CD4-positive, alpha-beta T cell (primary cell): ENCODE data around the gene ZNF354B. TPM values are rescaled to one million over a fixed set of nuclear protein-coding genes. Genes with fewer than 3 reads are reported as not detected.
"Not testable (repeated sequence)": the region's sequence is repeated elsewhere in the genome, so short reads cannot be mapped to it uniquely, and the experiment has no call there.

ENCODE experiments used
- ATAC-seq: fragments of 200-7000 bp; cut with Tn5 transposase; one replicate; pipeline ENCODE4 v1.10.0; 2022; ENCODE audit warnings: mild to moderate bottlenecking; ENCODE audit not compliant: poor library complexity
- CTCF ChIA-PET: fragments of 350-600 bp; sonication (Branson Sonifier 250); formaldehyde crosslinking; loops from one replicate; lab custom pipeline; 2021; ENCODE audit warnings: antibody characterized with exemption, inconsistent platforms; lab: Charles Lee
- POLR2A ChIA-PET: fragments of 350-600 bp; sonication (Branson Sonifier 250); formaldehyde crosslinking; loops from one replicate; lab custom pipeline; 2021; ENCODE audit warnings: antibody characterized with exemption, inconsistent platforms; lab: Charles Lee
- DNase-seq, 14 experiments: peaks; one replicate each; pipeline ENCODE4 v3.0.0-alpha.2; 2013 to 2020; ENCODE audit warnings: mixed read lengths in 2 of 14
- H3K27ac ChIP-seq, 2 donors: one replicate each; pipeline versions ENCODE4 v1.5.1 to v1.7.0; 2013; ENCODE audit warnings: low read length in 2 of 2, low read depth in 1 of 2, mild to moderate bottlenecking in 1 of 2
- H3K27me3 ChIP-seq, 2 experiments: 1 replicate in 1 of 2; 2 replicates in 1 of 2; pipeline versions ENCODE4 v1.6.1 to v1.7.0; 2013; ENCODE audit warnings: low read length in 2 of 2, control low read depth in 1 of 2, mild to moderate bottlenecking in 1 of 2, moderate library complexity in 1 of 2; ENCODE audit not compliant: insufficient read depth in 2 of 2, control insufficient read depth in 1 of 2
- H3K36me3 ChIP-seq: one replicate; pipeline ENCODE4 v1.6.1; 2013; ENCODE audit warnings: low read length, control low read depth; ENCODE audit not compliant: insufficient read depth
- H3K4me1 ChIP-seq: one replicate; pipeline ENCODE4 v1.6.1; 2013; ENCODE audit warnings: low read length, control low read depth; ENCODE audit not compliant: insufficient read depth
- H3K4me3 ChIP-seq: one replicate; pipeline ENCODE4 v1.5.1; 2013; ENCODE audit warnings: mild to moderate bottlenecking, low read length, moderate library complexity
- H3K9me3 ChIP-seq, 2 experiments: 1 replicate in 1 of 2; 2 replicates in 1 of 2; pipeline versions ENCODE4 v1.6.1 to v1.7.0; 2013; ENCODE audit warnings: low read length in 2 of 2, mild to moderate bottlenecking in 2 of 2, control low read depth in 1 of 2, moderate library complexity in 1 of 2; ENCODE audit not compliant: control insufficient read depth in 1 of 2, insufficient read depth in 1 of 2
- H3K27ac Mint-ChIP-seq: one replicate; pipeline ENCODE4 v1.8.0; 2020; ENCODE audit warnings: mixed read lengths
- H3K27me3 Mint-ChIP-seq: one replicate; pipeline ENCODE4 v1.8.0; 2021; ENCODE audit warnings: mixed read lengths
- H3K36me3 Mint-ChIP-seq: one replicate; pipeline ENCODE4 v1.8.0; 2021; ENCODE audit warnings: low read depth, mixed read lengths
- H3K4me1 Mint-ChIP-seq: one replicate; pipeline ENCODE4 v1.8.0; 2021; ENCODE audit warnings: low read depth, mixed read lengths
- H3K4me3 Mint-ChIP-seq: one replicate; pipeline ENCODE4 v1.8.0; 2020; ENCODE audit warnings: mild to moderate bottlenecking, mixed read lengths
- H3K9me3 Mint-ChIP-seq: one replicate; pipeline ENCODE4 v1.8.0; 2020; ENCODE audit warnings: mixed read lengths
- intact Hi-C, 2 experiments: fragments of 100-400 bp; cut with DNase I in 1 of 2; cut with micrococcal nuclease in 1 of 2; formaldehyde crosslinking; loops; one replicate each; pipeline versions ENCODE4 v1.15.1 to v1.9.0; 2023 to 2025; cut with DNase I, micrococcal nuclease
- total RNA-seq, 174 experiments: library from RNA in 2 of 174; stranded (reverse) in 2 of 174; gene quantifications; one replicate each; pipeline ENCODE4 v1.2.3 and lab custom pipeline; 2021 to 2026
- TF ChIP-seq, protein P1 (sequence below): fragments of 200-600 bp; IDR thresholded peaks from one replicate; pipeline ENCODE4 v1.8.0; 2022; ENCODE audit warnings: antibody characterized with exemption, mild to moderate bottlenecking

Gene ZNF354B
- total RNA-seq, 2 experiments from 2014 or later = 6.2 to 6.3 TPM

DNA sequence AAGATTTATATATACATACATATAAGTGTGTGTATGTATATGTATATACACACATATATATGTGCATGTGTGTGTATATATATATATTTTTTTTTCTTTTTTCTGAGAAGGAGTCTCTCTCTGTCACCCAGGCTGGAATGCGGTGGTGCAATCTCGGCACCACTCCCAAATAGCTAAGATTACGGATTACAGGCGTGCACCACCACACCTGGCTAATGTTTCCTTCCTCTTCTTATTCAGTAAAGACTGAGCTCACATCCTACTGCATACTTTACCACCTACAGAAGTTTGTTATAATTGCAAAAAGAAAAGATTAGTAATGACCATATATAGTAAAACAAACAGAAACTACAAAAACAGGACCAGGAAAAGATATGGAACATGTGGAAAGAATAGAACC, 23.1 kb upstream of the ZNF354B start:
- no peak overlapping the region for H3K4me3 Mint-ChIP-seq
- no peak overlapping the region for H3K4me3 ChIP-seq
- H3K27me3 ChIP-seq = no peaks in the 10 kb centered on the region
- H3K4me1 Mint-ChIP-seq = no peaks in the 10 kb centered on the region
- POLR2A ChIA-PET = no interaction called here
- H3K36me3 ChIP-seq = no peaks in the 10 kb centered on the region
- no peaks in the 10 kb centered on the region for H3K9me3 Mint-ChIP-seq
- ATAC-seq (no peak), DNase-seq (no peak)
- intact Hi-C loops = loop anchor here in 1 of 2 experiments (5.0 kb wide), 1 partner anchor 554 kb away; no protein-coding TSS in a partner anchor
- no peaks in the 10 kb centered on the region for H3K36me3 Mint-ChIP-seq
- no peak overlapping the region for H3K27ac Mint-ChIP-seq
- H3K4me1 ChIP-seq = no peaks in the 10 kb centered on the region
- TF ChIP-seq, protein P1, sequence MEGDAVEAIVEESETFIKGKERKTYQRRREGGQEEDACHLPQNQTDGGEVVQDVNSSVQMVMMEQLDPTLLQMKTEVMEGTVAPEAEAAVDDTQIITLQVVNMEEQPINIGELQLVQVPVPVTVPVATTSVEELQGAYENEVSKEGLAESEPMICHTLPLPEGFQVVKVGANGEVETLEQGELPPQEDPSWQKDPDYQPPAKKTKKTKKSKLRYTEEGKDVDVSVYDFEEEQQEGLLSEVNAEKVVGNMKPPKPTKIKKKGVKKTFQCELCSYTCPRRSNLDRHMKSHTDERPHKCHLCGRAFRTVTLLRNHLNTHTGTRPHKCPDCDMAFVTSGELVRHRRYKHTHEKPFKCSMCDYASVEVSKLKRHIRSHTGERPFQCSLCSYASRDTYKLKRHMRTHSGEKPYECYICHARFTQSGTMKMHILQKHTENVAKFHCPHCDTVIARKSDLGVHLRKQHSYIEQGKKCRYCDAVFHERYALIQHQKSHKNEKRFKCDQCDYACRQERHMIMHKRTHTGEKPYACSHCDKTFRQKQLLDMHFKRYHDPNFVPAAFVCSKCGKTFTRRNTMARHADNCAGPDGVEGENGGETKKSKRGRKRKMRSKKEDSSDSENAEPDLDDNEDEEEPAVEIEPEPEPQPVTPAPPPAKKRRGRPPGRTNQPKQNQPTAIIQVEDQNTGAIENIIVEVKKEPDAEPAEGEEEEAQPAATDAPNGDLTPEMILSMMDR = no peak
- no peaks in the 10 kb centered on the region for H3K9me3 ChIP-seq
- CTCF ChIA-PET = no interaction called here
- no peak overlapping the region for H3K27ac ChIP-seq
- no peaks in the 10 kb centered on the region for H3K27me3 Mint-ChIP-seq

DNA sequence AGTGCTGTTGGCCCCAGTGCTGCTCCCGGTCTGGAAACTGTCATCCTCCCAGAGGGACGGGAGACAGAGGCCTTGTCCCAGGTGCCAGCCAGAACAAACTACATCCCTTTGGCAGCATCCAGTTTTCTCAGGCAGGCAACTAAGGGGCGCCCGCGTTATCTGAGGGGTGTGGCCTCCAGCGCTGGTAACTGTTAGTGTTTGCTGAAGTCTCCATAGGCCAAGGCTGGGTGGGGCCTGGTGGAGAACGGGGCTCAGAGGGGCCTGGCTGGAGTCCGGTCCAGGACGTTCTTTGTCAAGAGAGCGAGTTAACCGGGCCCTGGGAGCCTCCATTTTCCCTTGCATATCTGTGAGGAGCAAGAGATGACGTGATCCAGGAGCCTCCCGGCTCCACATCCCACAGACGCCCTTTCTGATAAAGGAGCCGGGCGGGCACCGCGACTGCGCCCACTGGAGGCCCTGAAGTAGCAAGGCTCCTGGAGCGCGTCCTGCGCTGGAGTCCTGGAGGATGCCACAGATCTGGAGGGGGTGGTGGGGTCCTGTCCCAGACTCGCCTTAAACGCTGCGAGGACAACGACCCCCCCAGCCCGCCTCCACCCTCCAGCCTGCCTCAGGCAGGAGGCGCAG, 20.9 kb upstream of the ZNF354B start:
- H3K9me3 Mint-ChIP-seq, H3K27me3 ChIP-seq, H3K9me3 ChIP-seq, H3K4me1 Mint-ChIP-seq, CTCF ChIA-PET, POLR2A ChIA-PET, H3K36me3 Mint-ChIP-seq, H3K27ac ChIP-seq, H3K4me3 Mint-ChIP-seq, ATAC-seq, H3K36me3 ChIP-seq, H3K4me1 ChIP-seq, H3K4me3 ChIP-seq, H3K27ac Mint-ChIP-seq, H3K27me3 Mint-ChIP-seq: not testable (repeated sequence)
- intact Hi-C loops = loop anchor here (1.0 to 5.0 kb wide), 3 partner anchors 109 to 559 kb away; partner anchors contain the start of gene ZNF354A (in 1 of the 2)
- peak in 1 of 14 experiments; percentile 8 for DNase-seq

DNA sequence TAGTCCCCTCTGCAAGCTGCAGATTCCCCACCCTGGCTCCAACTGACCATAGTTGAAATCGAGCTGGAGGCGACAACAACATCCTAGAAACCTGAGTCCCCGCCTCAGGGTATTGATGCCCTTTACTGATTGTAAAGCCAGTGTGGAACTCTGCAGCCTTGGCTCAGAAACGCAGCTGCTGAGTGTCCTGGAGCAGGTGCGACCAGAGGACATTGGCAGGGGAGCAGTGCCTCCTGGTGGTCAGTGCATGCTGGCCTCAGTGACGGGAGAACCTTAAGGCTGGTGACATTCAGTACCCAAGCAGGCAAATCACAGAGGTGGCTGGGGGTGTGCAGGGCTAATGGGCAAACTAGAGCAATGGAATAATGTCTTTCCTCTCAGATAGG, 20.4 kb upstream of the ZNF354B start:
- no peak overlapping the region for H3K27ac Mint-ChIP-seq
- no peaks in the 10 kb centered on the region for H3K9me3 ChIP-seq
- peak; percentile 10 to 71 (median 36) for DNase-seq
- no peaks in the 10 kb centered on the region for H3K27me3 Mint-ChIP-seq
- no peaks in the 10 kb centered on the region for H3K36me3 Mint-ChIP-seq
- no peaks in the 10 kb centered on the region for H3K9me3 Mint-ChIP-seq
- ATAC-seq = peak; percentile 55
- H3K27me3 ChIP-seq = no peaks in the 10 kb centered on the region
- no peak overlapping the region for H3K4me3 Mint-ChIP-seq
- no peak overlapping the region for H3K27ac ChIP-seq
- POLR2A ChIA-PET = no interaction called here
- H3K4me1 Mint-ChIP-seq = no peaks in the 10 kb centered on the region
- H3K36me3 ChIP-seq = no peaks in the 10 kb centered on the region
- CTCF ChIA-PET = no interaction called here
- TF ChIP-seq, protein P1 = peak; percentile 56
- no peak overlapping the region for H3K4me3 ChIP-seq
- no peaks in the 10 kb centered on the region for H3K4me1 ChIP-seq
- intact Hi-C loops = loop anchor here (1.0 to 5.0 kb wide), 3 partner anchors 109 to 559 kb away; partner anchors contain the start of gene ZNF354A (in 1 of the 2)

DNA sequence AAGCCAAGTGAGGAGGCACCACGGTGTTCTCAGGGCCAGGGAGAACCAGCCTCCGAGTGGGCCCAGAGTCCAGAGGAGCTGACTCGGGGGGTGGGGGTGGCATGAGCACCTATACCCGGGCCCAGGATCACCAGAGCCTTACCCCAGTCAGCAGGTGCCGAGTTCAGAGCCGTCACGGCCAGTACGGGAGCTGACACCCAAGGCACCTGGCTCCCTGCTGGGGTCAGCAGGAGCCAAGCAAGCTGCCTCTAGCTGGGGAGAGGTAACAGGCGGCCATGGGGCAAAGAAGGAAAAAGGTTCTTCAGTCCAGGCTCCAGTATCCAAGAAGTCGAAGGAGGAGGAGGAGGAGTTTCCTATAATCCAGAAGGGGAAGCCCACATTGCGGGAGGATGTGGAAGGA, 19.4 kb upstream of the ZNF354B start:
- intact Hi-C loops = not testable (repeated sequence)

More for the DNA sequence above, 19.4 kb upstream of the ZNF354B start:
- H3K4me3 ChIP-seq, H3K4me3 Mint-ChIP-seq, CTCF ChIA-PET, H3K27me3 ChIP-seq, POLR2A ChIA-PET, H3K4me1 ChIP-seq, ATAC-seq, H3K4me1 Mint-ChIP-seq, H3K27ac Mint-ChIP-seq, H3K36me3 Mint-ChIP-seq, H3K9me3 Mint-ChIP-seq, H3K27ac ChIP-seq, H3K9me3 ChIP-seq, H3K36me3 ChIP-seq, H3K27me3 Mint-ChIP-seq, DNase-seq: not testable (repeated sequence)
